Smooth muscle cell (in vitro differentiated cells): ENCODE measurements around the gene PLA2G15. TPM values are rescaled to one million over a fixed set of nuclear protein-coding genes. Genes with fewer than 3 reads are reported as not detected.

Experiments used
- DNase-seq: peaks from one replicate; lab custom pipeline; 2025; ENCODE audit not compliant: unreplicated experiment; lab: John Stamatoyannopoulos, UW
- H2AFZ ChIP-seq: fragments of 200-600 bp; sonication (generic); 2 replicates; pipeline ENCODE4 v1.6.0; 2016; ENCODE audit warnings: antibody characterized with exemption, low read depth, mild to moderate bottlenecking
- H3F3A ChIP-seq: fragments of 200-600 bp; sonication (generic); 2 replicates; pipeline ENCODE4 v1.6.0; 2017; ENCODE audit warnings: antibody characterized with exemption, low read depth
- H3K27ac ChIP-seq: fragments of 200-600 bp; sonication (generic); 2 replicates; pipeline ENCODE4 v1.5.1; 2016; ENCODE audit warnings: low read depth, mild to moderate bottlenecking
- H3K27me3 ChIP-seq: fragments of 200-600 bp; sonication (generic); 2 replicates; pipeline ENCODE4 v1.6.1; 2016; ENCODE audit warnings: low read depth, mild to moderate bottlenecking
- H3K36me3 ChIP-seq: fragments of 200-600 bp; sonication (generic); 2 replicates; pipeline ENCODE4 v1.5.1; 2016; ENCODE audit warnings: low read depth
- H3K4me1 ChIP-seq: fragments of 200-600 bp; sonication (generic); 2 replicates; pipeline ENCODE4 v1.5.1; 2016; ENCODE audit warnings: low read depth
- H3K4me2 ChIP-seq: fragments of 200-600 bp; sonication (generic); 2 replicates; pipeline ENCODE4 v1.6.0; 2016; ENCODE audit warnings: mild to moderate bottlenecking
- H3K4me3 ChIP-seq: fragments of 200-600 bp; sonication (generic); 2 replicates; pipeline ENCODE4 v1.5.1; 2016; ENCODE audit warnings: mild to moderate bottlenecking
- H3K79me2 ChIP-seq: fragments of 200-600 bp; sonication (generic); 2 replicates; pipeline ENCODE4 v1.6.0; 2016; ENCODE audit warnings: low read depth, mild to moderate bottlenecking
- H3K9ac ChIP-seq: fragments of 200-600 bp; sonication (generic); 2 replicates; pipeline ENCODE4 v1.6.0; 2016; ENCODE audit warnings: low read depth
- H3K9me3 ChIP-seq: fragments of 200-600 bp; sonication (generic); replicated peaks from 2 replicates; pipeline ENCODE4 v1.5.1; 2016; ENCODE audit warnings: low read depth
- H4K20me1 ChIP-seq: fragments of 200-600 bp; sonication (generic); 2 replicates; pipeline ENCODE4 v1.6.0; 2016; ENCODE audit warnings: low read depth
- CTCF ChIP-seq: fragments of 200-600 bp; sonication (generic); IDR thresholded peaks from 2 replicates; pipeline ENCODE4 v1.5.1; 2017; ENCODE audit warnings: borderline replicate concordance, mild to moderate bottlenecking, antibody characterized with exemption; ENCODE audit not compliant: insufficient read depth, poor library complexity, severe bottlenecking
- WGBS: methylation state at CpG from one replicate; pipeline ENCODE4 v1.1.7; 2016; ENCODE audit warnings: low lambda C conversion rate; 5-methylcytosine and 5-hydroxymethylcytosine counted together
- polyA plus RNA-seq: library from polyadenylated mRNA; unstranded; fragments of >200 nt; fragmentation: Nextera tagmentation; extraction: Ambion mirVana; gene quantifications from 2 replicates; pipeline ENCODE4 v1.2.1, GENCODE V29; 2016
- total RNA-seq: library from RNA; depleted of rRNA; stranded (reverse); fragments of >200 nt; gene quantifications from 2 replicates; pipeline ENCODE4 v1.2.3, GENCODE V29; 2014

Gene PLA2G15
- total and polyA plus RNA-seq, 2 experiments from 2014 or later: 22.5 to 38.3 TPM

DNA sequence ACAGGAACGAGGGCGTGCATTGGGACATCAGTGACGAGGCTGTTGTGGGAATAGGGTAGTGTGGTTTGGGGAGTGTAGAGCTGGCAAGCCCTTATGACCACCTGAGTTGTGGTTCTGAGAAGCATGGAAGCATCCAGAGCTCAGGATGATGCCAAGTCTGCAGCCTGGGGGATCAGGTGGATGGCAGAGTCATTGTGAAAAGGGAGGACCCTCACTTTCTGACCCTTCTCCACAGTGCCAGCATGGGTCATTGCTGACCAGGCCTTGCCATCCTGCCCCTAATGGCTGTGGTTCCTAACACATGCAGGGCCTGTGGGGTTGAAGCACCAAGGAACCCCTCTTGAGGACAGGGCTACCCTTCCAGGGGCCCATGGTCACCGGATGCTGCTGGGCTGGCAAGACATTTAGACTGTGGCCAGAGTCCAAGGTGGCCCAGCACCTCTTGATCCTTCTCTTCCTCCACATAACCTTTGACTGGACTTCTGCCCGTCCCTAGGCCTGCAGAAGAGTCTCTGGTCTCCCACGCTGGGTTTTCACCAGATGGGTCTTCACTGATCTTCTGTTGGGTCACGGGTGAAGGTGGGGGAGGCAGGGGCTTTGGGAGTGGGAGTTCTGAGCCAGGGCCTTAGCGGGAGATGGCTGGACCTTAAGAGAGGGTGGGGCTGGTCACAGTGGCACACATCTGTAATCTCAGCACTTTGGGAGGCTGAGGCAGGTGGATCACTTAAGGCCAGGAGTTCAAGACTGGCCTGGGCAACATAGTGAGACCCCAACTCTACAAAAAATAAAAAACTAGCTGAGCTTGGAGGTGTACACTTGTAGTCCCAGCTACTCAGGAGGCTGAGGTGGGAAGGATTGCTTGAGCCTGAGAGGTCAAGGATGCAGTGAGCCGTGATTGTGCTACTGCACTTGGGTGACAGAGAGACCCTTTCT lies 2.0 kb upstream of the PLA2G15 start:
- Histone ChIP-seq H2AFZ (no peak overlapping the region), H3K27me3 (no peaks in the 10 kb centered on the region)
- no peak for TF ChIP-seq CTCF

GRCh38 chr16:68244481-68244902 lies 681 bp upstream of the PLA2G15 start:
- H3K9me3 ChIP-seq: no peaks in the 10 kb centered on the region
- H3K27me3 ChIP-seq: no peaks in the 10 kb centered on the region
- H3K9ac ChIP-seq: peak overlapping the region; percentile 42
- DNase-seq: no peak
- H4K20me1 ChIP-seq: no peaks in the 10 kb centered on the region
- no peaks in the 10 kb centered on the region for H3K36me3 ChIP-seq
- peak overlapping the region; percentile 86 for H3K4me3 ChIP-seq
- H3F3A ChIP-seq: no peaks in the 10 kb centered on the region
- H2AFZ ChIP-seq: peak overlapping the region; percentile 81
- H3K27ac ChIP-seq: no peak overlapping the region
- H3K79me2 ChIP-seq: no peaks in the 10 kb centered on the region
- TF ChIP-seq CTCF: no peak
- H3K4me2 ChIP-seq: peak overlapping the region; percentile 92
- H3K4me1 ChIP-seq: peaks cover 4% of the 10 kb centered on the region
- WGBS: 18% methylated on average over 20 of the region's 20 CpGs

More for the DNA sequence above, 2.0 kb upstream of the PLA2G15 start:
- Histone ChIP-seq H3K4me2 (no peak overlapping the region), H3K4me1 (peaks cover 4% of the 10 kb centered on the region), H3K27ac (no peak overlapping the region), H3K9me3 (no peaks in the 10 kb centered on the region), H3K4me3 (no peak overlapping the region), H3K9ac (no peak overlapping the region), H3K36me3 (no peaks in the 10 kb centered on the region), H3K79me2 (no peaks in the 10 kb centered on the region), H4K20me1 (no peaks in the 10 kb centered on the region), H3F3A (no peaks in the 10 kb centered on the region)
- no peak for DNase-seq
- 90% methylated on average over 9 of the region's 9 CpGs for WGBS

DNA sequence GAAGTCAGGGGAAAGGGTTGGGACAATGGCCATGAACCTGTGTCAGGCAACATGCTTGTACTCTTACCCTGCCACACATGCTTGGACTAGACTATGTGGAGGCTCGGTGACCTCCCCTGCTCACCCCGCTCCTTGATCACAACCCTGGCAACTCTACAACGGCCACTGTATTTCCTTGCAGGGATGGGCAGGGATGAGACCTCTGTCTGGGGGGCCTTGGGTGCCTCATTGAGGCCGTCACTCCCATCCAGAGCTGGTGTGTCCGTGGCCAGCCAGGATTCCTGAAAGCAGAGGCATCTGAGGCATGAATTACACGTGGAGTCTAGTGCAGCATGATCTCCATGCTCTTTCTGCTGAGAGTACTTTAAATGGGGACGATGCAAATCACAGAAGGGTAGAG lies 948 bp downstream of the PLA2G15 start:
- no peaks in the 10 kb centered on the region for H3F3A ChIP-seq
- H3K9ac ChIP-seq: no peak overlapping the region

More for the DNA sequence above, 948 bp downstream of the PLA2G15 start:
- H3K27me3 ChIP-seq: no peaks in the 10 kb centered on the region
- peak overlapping the region; percentile 86 for H3K4me3 ChIP-seq
- H3K36me3 ChIP-seq: no peaks in the 10 kb centered on the region
- no peak overlapping the region for H2AFZ ChIP-seq
- peak overlapping the region; percentile 92 for H3K4me2 ChIP-seq
- H3K27ac ChIP-seq: no peak overlapping the region
- H3K9me3 ChIP-seq: no peaks in the 10 kb centered on the region
- no peak for DNase-seq
- TF ChIP-seq CTCF: no peak
- no peaks in the 10 kb centered on the region for H4K20me1 ChIP-seq
- H3K4me1 ChIP-seq: peaks cover 4% of the 10 kb centered on the region
- 83% methylated on average over 7 of the region's 7 CpGs for WGBS
- H3K79me2 ChIP-seq: no peaks in the 10 kb centered on the region
